B cell (primary cell): Measurements from ENCODE around the gene ZFP90. TPM values are rescaled to one million over a fixed set of nuclear protein-coding genes. Genes with fewer than 3 reads are reported as not detected.

Experiments
- ATAC-seq: fragments of 200-7000 bp; cut with Tn5 transposase; one replicate; pipeline ENCODE4 v1.10.0; 2021; ENCODE audit warnings: low read depth, mild to moderate bottlenecking, moderate number of reproducible peaks, moderate library complexity
- CTCF ChIA-PET: fragments of 350-600 bp; sonication (Branson Sonifier 250); formaldehyde crosslinking; loops from one replicate; lab custom pipeline; 2021; ENCODE audit warnings: antibody characterized with exemption, inconsistent platforms; lab: Charles Lee
- POLR2A ChIA-PET: fragments of 350-600 bp; sonication (Branson Sonifier 250); formaldehyde crosslinking; loops from one replicate; lab custom pipeline; 2021; ENCODE audit warnings: antibody characterized with exemption; lab: Charles Lee
- DNase-seq: peaks from one replicate; pipeline ENCODE4 v3.0.0; 2013
- H2AFZ ChIP-seq: 2 replicates; pipeline ENCODE4 v1.6.1; 2012; ENCODE audit warnings: mild to moderate bottlenecking, low read depth, low read length; ENCODE audit not compliant: insufficient read depth, poor library complexity, severe bottlenecking
- H3K27ac ChIP-seq, 2 donors: 1 replicate in 1 of 2; 2 replicates in 1 of 2; pipeline ENCODE4 v1.5.1; 2012 to 2013; ENCODE audit warnings: low read length in 2 of 2, mild to moderate bottlenecking in 2 of 2, moderate library complexity in 1 of 2
- H3K27me3 ChIP-seq, 4 experiments: fragments of 200-600 bp in 1 of 4; sonication (generic) in 1 of 4; replicated peaks in 1 of 4; 1 replicate in 2 of 4; 2 replicates in 2 of 4; pipeline versions ENCODE4 v1.6.1 to v1.7.0; 2013 to 2016; ENCODE audit warnings: low read length in 3 of 4, mild to moderate bottlenecking in 2 of 4, mixed read lengths in 1 of 4, moderate library complexity in 1 of 4; ENCODE audit not compliant: insufficient read depth in 4 of 4, control insufficient read depth in 3 of 4; ENCODE audit errors: control extremely low read depth in 1 of 4
- H3K36me3 ChIP-seq, 2 experiments: replicated peaks in 1 of 2; 1 replicate in 1 of 2; 2 replicates in 1 of 2; pipeline versions ENCODE4 v1.6.1 to v1.7.1; 2013; ENCODE audit warnings: low read length in 1 of 2; ENCODE audit not compliant: insufficient read depth in 2 of 2, control insufficient read depth in 1 of 2; ENCODE audit errors: control extremely low read depth in 1 of 2, extremely low read depth in 1 of 2
- H3K4me1 ChIP-seq, 2 donors: fragments of 200-600 bp in 1 of 2; sonication (generic) in 1 of 2; 1 replicate in 1 of 2; 2 replicates in 1 of 2; pipeline versions ENCODE4 v1.5.1 to v1.6.1; 2013 to 2017; ENCODE audit warnings: low read length in 2 of 2; ENCODE audit not compliant: control insufficient read depth in 2 of 2, insufficient read depth in 2 of 2
- H3K4me2 ChIP-seq: replicated peaks from 2 replicates; pipeline ENCODE3; 2012; ENCODE audit warnings: mild to moderate bottlenecking, low read depth, low read length; ENCODE audit not compliant: poor library complexity, severe bottlenecking
- H3K4me3 ChIP-seq, 5 experiments: fragments of 200-600 bp in 1 of 5; sonication (generic) in 1 of 5; 1 replicate in 3 of 5; 2 replicates in 2 of 5; pipeline versions ENCODE4 v1.5.1 to v1.7.0; 2011 to 2016; ENCODE audit warnings: low read length in 4 of 5, mild to moderate bottlenecking in 4 of 5, low read depth in 2 of 5, control low read depth in 1 of 5, moderate library complexity in 1 of 5; ENCODE audit not compliant: insufficient read depth in 1 of 5; ENCODE audit errors: control extremely low read depth in 1 of 5, extremely low read depth in 1 of 5
- H3K79me2 ChIP-seq: fragments of 200-600 bp; sonication (generic); one replicate; pipeline ENCODE4 v1.6.0; 2016; ENCODE audit warnings: low read length; ENCODE audit not compliant: control insufficient read depth, insufficient read depth
- H3K9ac ChIP-seq: fragments of 200-600 bp; sonication (generic); 2 replicates; pipeline ENCODE4 v1.6.1; 2017; ENCODE audit warnings: mild to moderate bottlenecking, low read length, moderate library complexity
- H3K9me3 ChIP-seq, 3 donors: one replicate each; pipeline versions ENCODE4 v1.6.1 to v1.7.1; 2013; ENCODE audit warnings: low read length in 2 of 3; ENCODE audit not compliant: control insufficient read depth in 2 of 3, insufficient read depth in 1 of 3; ENCODE audit errors: control extremely low read depth in 1 of 3
- H4K20me1 ChIP-seq: 2 replicates; pipeline ENCODE4 v1.6.0; 2012; ENCODE audit warnings: mild to moderate bottlenecking, low read length; ENCODE audit not compliant: insufficient read depth, control insufficient read depth, poor library complexity, severe bottlenecking
- H3K27ac Mint-ChIP-seq: one replicate; pipeline ENCODE4 v1.8.0; 2021; ENCODE audit warnings: mixed read lengths
- H3K27me3 Mint-ChIP-seq: one replicate; pipeline ENCODE4 v1.8.0; 2021; ENCODE audit warnings: mixed read lengths
- H3K4me1 Mint-ChIP-seq: one replicate; pipeline ENCODE4 v1.8.0; 2021; ENCODE audit warnings: mixed read lengths
- H3K4me3 Mint-ChIP-seq: one replicate; pipeline ENCODE4 v1.8.0; 2021; ENCODE audit warnings: mixed read lengths
- H3K9me3 Mint-ChIP-seq: one replicate; pipeline ENCODE4 v1.8.0; 2022; ENCODE audit warnings: mixed read lengths; ENCODE audit not compliant: insufficient read depth
- CTCF ChIP-seq: fragments of 200-600 bp; IDR thresholded peaks from one replicate; pipeline ENCODE4 v1.8.0; 2022; ENCODE audit warnings: antibody characterized with exemption, mild to moderate bottlenecking
- EZH2 ChIP-seq: IDR thresholded peaks from 2 replicates; pipeline ENCODE4 v1.6.1; 2012; ENCODE audit warnings: borderline replicate concordance, low read depth, mild to moderate bottlenecking, moderate library complexity, low read length; ENCODE audit not compliant: insufficient read depth, poor library complexity, severe bottlenecking
- WGBS: methylation state at CpG from one replicate; pipeline ENCODE4 v1.1.5; 2013; ENCODE audit warnings: missing lambda C conversion rate; ENCODE audit not compliant: insufficient coverage; 5-methylcytosine and 5-hydroxymethylcytosine counted together
- intact Hi-C: fragments of 100-400 bp; cut with micrococcal nuclease; formaldehyde crosslinking; loops from one replicate; pipeline ENCODE4 v1.10.0; 2022
- polyA plus RNA-seq: library from polyadenylated mRNA; depleted of rRNA; stranded (reverse); fragments of >200 nt; gene quantifications from 2 replicates; pipeline ENCODE4 v1.2.3, GENCODE V29; 2012
- total RNA-seq, 2 donors: library from RNA; stranded (reverse); fragments of 120-200 nt in 1 of 2; gene quantifications; 1 replicate in 1 of 2; 2 replicates in 1 of 2; pipeline versions ENCODE4 v1.2.3 to v1.2.4, GENCODE V29; 2013 to 2022

The ZFP90 gene
- total and polyA plus RNA-seq, 2 donors (not counting 1 experiment from before 2014, with no cell fraction given) = 16.5 to 30.7 TPM

GRCh38 chr16:68577352-68577853, 38.3 kb downstream of the ZFP90 start:
- no peak overlapping the region for H3K4me2 ChIP-seq
- TF ChIP-seq EZH2 (no peak), CTCF (no peak)
- no peaks in the 10 kb centered on the region for H3K4me1 ChIP-seq
- H3K36me3 ChIP-seq = no peaks in the 10 kb centered on the region
- ATAC-seq (no peak), DNase-seq (no peak)
- no peaks in the 10 kb centered on the region for H4K20me1 ChIP-seq
- no peaks in the 10 kb centered on the region for H3K27me3 ChIP-seq
- no peak overlapping the region for H3K4me3 ChIP-seq
- Mint-ChIP-seq H3K27me3 (no peaks in the 10 kb centered on the region), H3K4me1 (no peaks in the 10 kb centered on the region), H3K27ac (no peak overlapping the region), H3K4me3 (no peak overlapping the region), H3K9me3 (peaks cover 19% of the 10 kb centered on the region)
- H3K9me3 ChIP-seq = peaks cover 0 to 79% (median 61%) of the 10 kb centered on the region in 3 donors
- no peak overlapping the region for H2AFZ ChIP-seq
- 100% methylated on average over 2 of the region's 2 CpGs for WGBS
- CTCF ChIA-PET = no interaction called here
- no peak overlapping the region for H3K9ac ChIP-seq
- POLR2A ChIA-PET = no interaction called here
- H3K27ac ChIP-seq = no peak overlapping the region
- no peaks in the 10 kb centered on the region for H3K79me2 ChIP-seq
- intact Hi-C loops = no loop called here

GRCh38 chr16:68590201-68590994, 51.3 kb downstream of the ZFP90 start:
- H3K27me3 Mint-ChIP-seq = peaks cover 13% of the 10 kb centered on the region
- 24% methylated on average over 21 of the region's 26 CpGs for WGBS
- H3K4me1 ChIP-seq = no peaks in the 10 kb centered on the region
- no peak overlapping the region for H3K27ac Mint-ChIP-seq
- H3K4me2 ChIP-seq = peak overlapping the region; percentile 12
- no peak overlapping the region for H3K4me3 ChIP-seq
- H3K9ac ChIP-seq = no peak overlapping the region
- ATAC-seq = no peak
- peaks cover 4% of the 10 kb centered on the region for H3K9me3 Mint-ChIP-seq
- H3K27ac ChIP-seq = no peak overlapping the region
- H3K79me2 ChIP-seq = no peaks in the 10 kb centered on the region
- CTCF ChIA-PET = interaction anchor here (0.6 to 5.0 kb wide), 16 partner anchors 9 to 567 kb away, joined by 3 to 45 read pairs (median 4); no protein-coding TSS in a partner anchor
- intact Hi-C loops = loop anchor here (2.0 kb wide), 2 partner anchors 210 to 534 kb away; no protein-coding TSS in a partner anchor
- H3K4me1 Mint-ChIP-seq = peaks cover 2% of the 10 kb centered on the region
- peak; percentile 33 for DNase-seq
- no peaks in the 10 kb centered on the region for H3K27me3 ChIP-seq
- TF ChIP-seq EZH2 (no peak), CTCF (peak; percentile 37)
- peaks cover 0 to 3% (median 2%) of the 10 kb centered on the region in 3 donors for H3K9me3 ChIP-seq
- H4K20me1 ChIP-seq = no peaks in the 10 kb centered on the region
- no peak overlapping the region for H3K4me3 Mint-ChIP-seq
- H3K36me3 ChIP-seq = no peaks in the 10 kb centered on the region
- POLR2A ChIA-PET = no interaction called here
- H2AFZ ChIP-seq = peak overlapping the region; percentile 9
